ENCODE measurements around the gene NBL1.

DNA sequence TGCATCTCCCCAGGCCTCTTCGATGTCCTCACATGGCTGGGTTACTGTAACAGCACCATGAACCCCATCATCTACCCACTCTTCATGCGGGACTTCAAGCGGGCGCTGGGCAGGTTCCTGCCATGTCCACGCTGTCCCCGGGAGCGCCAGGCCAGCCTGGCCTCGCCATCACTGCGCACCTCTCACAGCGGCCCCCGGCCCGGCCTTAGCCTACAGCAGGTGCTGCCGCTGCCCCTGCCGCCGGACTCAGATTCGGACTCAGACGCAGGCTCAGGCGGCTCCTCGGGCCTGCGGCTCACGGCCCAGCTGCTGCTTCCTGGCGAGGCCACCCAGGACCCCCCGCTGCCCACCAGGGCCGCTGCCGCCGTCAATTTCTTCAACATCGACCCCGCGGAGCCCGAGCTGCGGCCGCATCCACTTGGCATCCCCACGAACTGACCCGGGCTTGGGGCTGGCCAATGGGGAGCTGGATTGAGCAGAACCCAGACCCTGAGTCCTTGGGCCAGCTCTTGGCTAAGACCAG, 34.9 kb downstream of the NBL1 start:
- TF ChIP-seq, protein P1, sequence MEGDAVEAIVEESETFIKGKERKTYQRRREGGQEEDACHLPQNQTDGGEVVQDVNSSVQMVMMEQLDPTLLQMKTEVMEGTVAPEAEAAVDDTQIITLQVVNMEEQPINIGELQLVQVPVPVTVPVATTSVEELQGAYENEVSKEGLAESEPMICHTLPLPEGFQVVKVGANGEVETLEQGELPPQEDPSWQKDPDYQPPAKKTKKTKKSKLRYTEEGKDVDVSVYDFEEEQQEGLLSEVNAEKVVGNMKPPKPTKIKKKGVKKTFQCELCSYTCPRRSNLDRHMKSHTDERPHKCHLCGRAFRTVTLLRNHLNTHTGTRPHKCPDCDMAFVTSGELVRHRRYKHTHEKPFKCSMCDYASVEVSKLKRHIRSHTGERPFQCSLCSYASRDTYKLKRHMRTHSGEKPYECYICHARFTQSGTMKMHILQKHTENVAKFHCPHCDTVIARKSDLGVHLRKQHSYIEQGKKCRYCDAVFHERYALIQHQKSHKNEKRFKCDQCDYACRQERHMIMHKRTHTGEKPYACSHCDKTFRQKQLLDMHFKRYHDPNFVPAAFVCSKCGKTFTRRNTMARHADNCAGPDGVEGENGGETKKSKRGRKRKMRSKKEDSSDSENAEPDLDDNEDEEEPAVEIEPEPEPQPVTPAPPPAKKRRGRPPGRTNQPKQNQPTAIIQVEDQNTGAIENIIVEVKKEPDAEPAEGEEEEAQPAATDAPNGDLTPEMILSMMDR (IDR thresholded peaks at IDR 0.05) = no peak
- no peak for TF ChIP-seq POLR2A (IDR thresholded peaks at IDR 0.05)
